Progenitor cell of endocrine pancreas (in vitro differentiated cells): ENCODE measurements around the gene UBXN4. TPM values are rescaled to one million over a fixed set of nuclear protein-coding genes. Genes with fewer than 3 reads are reported as not detected.

Experiments
- DNase-seq: peaks from one replicate; pipeline ENCODE4 v3.0.0; 2021; ENCODE audit warnings: low spot score; ENCODE audit not compliant: unreplicated experiment
- H3K27ac Mint-ChIP-seq: 2 replicates; pipeline ENCODE4 v1.8.0; 2021; ENCODE audit warnings: mild to moderate bottlenecking, moderate library complexity, mixed read lengths
- H3K27me3 Mint-ChIP-seq: 2 replicates; pipeline ENCODE4 v1.8.0; 2021; ENCODE audit warnings: mixed read lengths
- H3K36me3 Mint-ChIP-seq: 2 replicates; pipeline ENCODE4 v1.8.0; 2022; ENCODE audit warnings: mixed read lengths; ENCODE audit not compliant: insufficient read depth
- H3K4me1 Mint-ChIP-seq: 2 replicates; pipeline ENCODE4 v1.8.0; 2021; ENCODE audit warnings: low read depth, mixed read lengths
- H3K4me3 Mint-ChIP-seq: 2 replicates; pipeline ENCODE4 v1.8.0; 2021; ENCODE audit warnings: low read depth, mild to moderate bottlenecking, moderate library complexity, mixed read lengths
- H3K9me3 Mint-ChIP-seq: 2 replicates; pipeline ENCODE4 v1.8.0; 2021; ENCODE audit warnings: low read depth, mixed read lengths
- total RNA-seq: library from RNA; stranded (reverse); gene quantifications from 2 replicates; pipeline ENCODE4 v1.2.1, GENCODE V29; 2021
- TF ChIP-seq, protein P1 (sequence below): fragments of 200-600 bp; sonication (generic); IDR thresholded peaks from one replicate; pipeline ENCODE4 v1.5.0; 2021; ENCODE audit warnings: antibody characterized with exemption, mild to moderate bottlenecking; ENCODE audit not compliant: unreplicated experiment

Gene UBXN4
- total RNA-seq, 1 donor from 2014 or later, result 140 TPM

DNA sequence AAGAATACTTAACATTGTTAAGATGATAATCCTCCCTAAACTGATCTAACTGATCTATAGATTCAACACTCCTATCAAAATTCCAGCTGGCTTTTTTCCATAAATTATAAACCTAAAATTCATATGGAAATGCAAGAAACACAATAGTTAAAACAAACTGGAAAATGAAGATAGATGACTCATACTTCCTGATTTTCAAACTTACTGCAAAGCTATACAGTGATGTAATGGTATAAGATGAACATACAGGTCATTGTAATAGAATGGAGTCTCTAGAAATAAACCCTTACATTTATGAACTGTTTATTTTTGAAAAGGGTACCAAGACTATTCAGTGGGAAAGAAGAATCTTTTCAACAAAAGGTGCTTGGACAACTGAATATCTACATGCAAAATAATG is 32.3 kb downstream of the UBXN4 start:
- TF ChIP-seq, protein P1, sequence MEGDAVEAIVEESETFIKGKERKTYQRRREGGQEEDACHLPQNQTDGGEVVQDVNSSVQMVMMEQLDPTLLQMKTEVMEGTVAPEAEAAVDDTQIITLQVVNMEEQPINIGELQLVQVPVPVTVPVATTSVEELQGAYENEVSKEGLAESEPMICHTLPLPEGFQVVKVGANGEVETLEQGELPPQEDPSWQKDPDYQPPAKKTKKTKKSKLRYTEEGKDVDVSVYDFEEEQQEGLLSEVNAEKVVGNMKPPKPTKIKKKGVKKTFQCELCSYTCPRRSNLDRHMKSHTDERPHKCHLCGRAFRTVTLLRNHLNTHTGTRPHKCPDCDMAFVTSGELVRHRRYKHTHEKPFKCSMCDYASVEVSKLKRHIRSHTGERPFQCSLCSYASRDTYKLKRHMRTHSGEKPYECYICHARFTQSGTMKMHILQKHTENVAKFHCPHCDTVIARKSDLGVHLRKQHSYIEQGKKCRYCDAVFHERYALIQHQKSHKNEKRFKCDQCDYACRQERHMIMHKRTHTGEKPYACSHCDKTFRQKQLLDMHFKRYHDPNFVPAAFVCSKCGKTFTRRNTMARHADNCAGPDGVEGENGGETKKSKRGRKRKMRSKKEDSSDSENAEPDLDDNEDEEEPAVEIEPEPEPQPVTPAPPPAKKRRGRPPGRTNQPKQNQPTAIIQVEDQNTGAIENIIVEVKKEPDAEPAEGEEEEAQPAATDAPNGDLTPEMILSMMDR, result no peak
- no peak overlapping the region for H3K4me3 Mint-ChIP-seq
- no peak overlapping the region for H3K27ac Mint-ChIP-seq
- no peaks in the 10 kb centered on the region for H3K27me3 Mint-ChIP-seq
- no peaks in the 10 kb centered on the region for H3K9me3 Mint-ChIP-seq
- H3K4me1 Mint-ChIP-seq, result peaks cover 6% of the 10 kb centered on the region
- peaks cover 46% of the 10 kb centered on the region for H3K36me3 Mint-ChIP-seq
- DNase-seq, result no peak

DNA sequence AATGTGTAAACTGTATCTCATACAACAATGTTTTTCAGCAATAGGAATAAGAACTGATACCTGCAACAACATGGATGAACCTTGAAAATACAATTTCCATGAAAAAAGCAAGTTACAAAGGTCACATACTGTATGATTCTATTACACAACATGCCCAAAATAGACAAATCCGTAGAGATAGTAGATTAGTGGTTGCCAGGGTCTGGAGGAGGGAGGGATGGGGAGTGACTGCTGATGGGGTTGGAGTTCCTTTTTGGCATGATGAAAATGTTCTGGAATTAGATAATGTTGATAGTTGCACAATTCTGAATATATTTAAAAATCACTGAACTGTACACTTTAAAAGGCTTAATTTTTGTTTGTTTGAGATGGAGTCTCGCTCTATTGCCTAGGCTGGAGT is 33.8 kb downstream of the UBXN4 start:
- H3K27me3 Mint-ChIP-seq, result no peaks in the 10 kb centered on the region
- TF ChIP-seq, protein P1, result no peak

DNA sequence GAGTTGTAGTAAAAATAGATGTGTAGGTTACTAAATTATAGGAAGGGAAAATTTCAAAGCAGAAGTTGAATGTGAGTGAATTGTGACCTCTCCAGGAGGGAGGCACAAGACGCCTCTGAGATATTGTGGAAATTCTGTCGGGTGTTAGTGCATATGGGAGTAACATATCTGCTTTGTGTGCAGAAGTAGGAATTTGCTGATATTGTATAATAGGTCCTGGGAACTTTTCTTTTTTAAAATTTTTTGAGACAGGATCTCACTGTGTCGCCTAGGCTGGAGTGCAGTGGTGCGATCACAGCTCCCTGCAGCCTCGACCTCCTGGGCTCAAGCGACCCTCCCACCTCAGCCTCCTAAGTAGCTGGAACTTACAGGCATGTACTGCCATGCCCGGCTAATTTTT is 34.7 kb downstream of the UBXN4 start:
- no peaks in the 10 kb centered on the region for H3K27me3 Mint-ChIP-seq
- H3K36me3 Mint-ChIP-seq, result peaks cover 40% of the 10 kb centered on the region
- no peak overlapping the region for H3K4me3 Mint-ChIP-seq
- H3K27ac Mint-ChIP-seq, result no peak overlapping the region
- TF ChIP-seq, protein P1, result no peak
- no peaks in the 10 kb centered on the region for H3K4me1 Mint-ChIP-seq
- no peak for DNase-seq
- H3K9me3 Mint-ChIP-seq, result no peaks in the 10 kb centered on the region

More for the DNA sequence above, 33.8 kb downstream of the UBXN4 start:
- H3K9me3 Mint-ChIP-seq, result no peaks in the 10 kb centered on the region
- peaks cover 39% of the 10 kb centered on the region for H3K36me3 Mint-ChIP-seq
- H3K27ac Mint-ChIP-seq, result no peak overlapping the region
- H3K4me1 Mint-ChIP-seq, result no peaks in the 10 kb centered on the region
- no peak for DNase-seq
- no peak overlapping the region for H3K4me3 Mint-ChIP-seq

DNA sequence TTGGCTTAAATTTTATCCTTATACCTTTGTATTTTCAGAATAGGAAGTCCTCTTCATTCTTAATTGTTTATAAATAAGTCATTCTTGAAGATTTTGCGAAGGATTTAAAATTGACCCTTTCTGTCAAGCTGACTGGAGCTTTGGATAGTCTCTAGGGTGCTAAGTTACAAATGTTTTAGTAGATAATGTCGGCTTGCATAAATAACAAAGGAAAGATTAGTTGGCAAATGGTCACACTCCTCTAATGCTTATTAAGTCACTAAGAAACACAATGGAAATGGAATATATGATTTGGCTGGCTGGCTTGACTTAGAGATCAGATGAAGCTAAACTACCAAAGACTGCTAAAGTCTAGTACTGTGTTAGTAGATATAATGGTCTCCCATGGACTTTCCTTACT is 40.6 kb downstream of the UBXN4 start:
- Mint-ChIP-seq H3K36me3 (peaks cover 52% of the 10 kb centered on the region), H3K4me3 (no peak overlapping the region), H3K4me1 (no peaks in the 10 kb centered on the region), H3K9me3 (peaks cover 5% of the 10 kb centered on the region), H3K27me3 (no peaks in the 10 kb centered on the region), H3K27ac (peak overlapping the region; percentile 46)
- DNase-seq, result no peak
- TF ChIP-seq, protein P1, result no peak

DNA sequence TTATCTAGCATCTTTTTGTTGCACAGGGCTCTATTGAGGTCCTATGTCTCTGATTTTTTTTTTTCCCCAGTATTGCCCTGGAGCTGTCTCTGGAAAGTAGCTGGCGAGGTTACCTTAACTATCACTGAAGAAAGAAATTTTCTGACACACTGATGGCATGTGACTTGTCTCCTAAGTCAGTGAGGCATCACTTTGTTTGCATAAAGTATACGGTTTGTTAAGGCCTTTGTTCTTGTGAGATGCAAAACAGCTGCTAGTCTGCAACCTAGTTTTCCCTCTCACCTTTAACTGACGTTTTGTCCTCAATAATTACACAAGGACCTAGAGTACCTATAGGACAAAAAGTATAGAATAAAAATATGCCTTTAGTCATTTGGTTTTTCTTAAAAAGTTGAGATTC is 41.8 kb downstream of the UBXN4 start:
- peaks cover 5% of the 10 kb centered on the region for H3K9me3 Mint-ChIP-seq
- no peak overlapping the region for H3K4me3 Mint-ChIP-seq

More for the DNA sequence above, 41.8 kb downstream of the UBXN4 start:
- no peaks in the 10 kb centered on the region for H3K27me3 Mint-ChIP-seq
- peak overlapping the region; percentile 54 for H3K27ac Mint-ChIP-seq
- no peak for DNase-seq
- H3K36me3 Mint-ChIP-seq, result peaks cover 46% of the 10 kb centered on the region
- TF ChIP-seq, protein P1, result no peak
- H3K4me1 Mint-ChIP-seq, result no peaks in the 10 kb centered on the region
